HFF-Myc (cell line): ENCODE results near the gene METRNL.

Experiments
- DNase-seq: peaks from one replicate; pipeline ENCODE4 v3.0.0-alpha.2; 2011; ENCODE audit warnings: low read depth; ENCODE audit errors: extremely low read depth
- H3K4me3 ChIP-seq: replicated peaks from 2 replicates; pipeline ENCODE4 v1.5.1; 2011; ENCODE audit warnings: low read depth, mild to moderate bottlenecking, control low read depth, low read length
- TF ChIP-seq, protein P1 (sequence below): IDR thresholded peaks from 2 replicates; pipeline ENCODE4 v1.5.1; 2012; ENCODE audit warnings: mild to moderate bottlenecking, low read depth, low read length, control low read depth; ENCODE audit errors: missing control alignments

Gene METRNL

DNA sequence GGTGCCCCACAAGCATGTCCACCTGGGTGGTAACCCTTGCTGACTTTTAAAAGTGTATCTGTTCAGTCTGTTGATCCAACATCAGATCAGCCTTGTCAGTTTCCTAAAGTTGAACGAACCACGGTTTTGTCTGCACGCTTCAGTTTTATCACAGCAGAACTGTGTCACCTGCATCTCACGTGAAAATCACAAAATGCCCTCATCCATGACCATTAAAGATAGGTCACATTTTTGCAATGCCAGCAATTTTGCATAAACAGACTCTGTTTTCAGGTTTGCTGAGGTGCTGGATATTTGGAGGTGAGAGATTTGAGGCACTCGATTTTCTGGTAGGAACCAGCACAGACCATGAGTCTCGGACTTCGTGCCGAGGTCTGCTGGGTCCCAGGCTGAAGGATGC is 3.0 kb downstream of the METRNL start:
- no peak overlapping the region for H3K4me3 ChIP-seq
- TF ChIP-seq, protein P1, sequence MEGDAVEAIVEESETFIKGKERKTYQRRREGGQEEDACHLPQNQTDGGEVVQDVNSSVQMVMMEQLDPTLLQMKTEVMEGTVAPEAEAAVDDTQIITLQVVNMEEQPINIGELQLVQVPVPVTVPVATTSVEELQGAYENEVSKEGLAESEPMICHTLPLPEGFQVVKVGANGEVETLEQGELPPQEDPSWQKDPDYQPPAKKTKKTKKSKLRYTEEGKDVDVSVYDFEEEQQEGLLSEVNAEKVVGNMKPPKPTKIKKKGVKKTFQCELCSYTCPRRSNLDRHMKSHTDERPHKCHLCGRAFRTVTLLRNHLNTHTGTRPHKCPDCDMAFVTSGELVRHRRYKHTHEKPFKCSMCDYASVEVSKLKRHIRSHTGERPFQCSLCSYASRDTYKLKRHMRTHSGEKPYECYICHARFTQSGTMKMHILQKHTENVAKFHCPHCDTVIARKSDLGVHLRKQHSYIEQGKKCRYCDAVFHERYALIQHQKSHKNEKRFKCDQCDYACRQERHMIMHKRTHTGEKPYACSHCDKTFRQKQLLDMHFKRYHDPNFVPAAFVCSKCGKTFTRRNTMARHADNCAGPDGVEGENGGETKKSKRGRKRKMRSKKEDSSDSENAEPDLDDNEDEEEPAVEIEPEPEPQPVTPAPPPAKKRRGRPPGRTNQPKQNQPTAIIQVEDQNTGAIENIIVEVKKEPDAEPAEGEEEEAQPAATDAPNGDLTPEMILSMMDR: no peak
- no peak for DNase-seq

DNA sequence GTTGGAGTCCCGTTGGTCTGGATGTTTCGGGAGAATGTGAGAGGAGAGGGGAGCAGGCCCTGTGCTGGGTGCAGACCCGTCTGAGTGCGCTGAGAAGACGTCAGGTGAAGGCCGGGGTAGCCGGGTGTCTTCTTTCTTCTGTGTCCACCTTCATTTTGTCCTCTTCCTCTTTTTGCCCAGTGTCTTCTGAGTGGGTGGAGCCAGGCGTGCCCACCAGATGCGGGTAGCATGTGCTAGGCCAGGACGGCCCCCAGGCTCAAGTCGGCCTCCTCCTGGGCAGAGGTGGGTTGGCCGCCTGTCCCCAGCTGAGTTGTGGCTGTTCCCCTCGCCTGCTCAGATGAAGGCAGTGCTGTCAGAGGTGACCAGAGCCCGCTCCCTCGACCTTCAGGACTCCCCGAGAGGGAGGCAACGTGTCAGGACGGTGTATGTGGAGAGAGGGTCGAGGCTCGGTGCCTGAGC is 3.5 kb downstream of the METRNL start:
- H3K4me3 ChIP-seq: peak overlapping the region; percentile 18
- TF ChIP-seq, protein P1: no peak
- DNase-seq: no peak

DNA sequence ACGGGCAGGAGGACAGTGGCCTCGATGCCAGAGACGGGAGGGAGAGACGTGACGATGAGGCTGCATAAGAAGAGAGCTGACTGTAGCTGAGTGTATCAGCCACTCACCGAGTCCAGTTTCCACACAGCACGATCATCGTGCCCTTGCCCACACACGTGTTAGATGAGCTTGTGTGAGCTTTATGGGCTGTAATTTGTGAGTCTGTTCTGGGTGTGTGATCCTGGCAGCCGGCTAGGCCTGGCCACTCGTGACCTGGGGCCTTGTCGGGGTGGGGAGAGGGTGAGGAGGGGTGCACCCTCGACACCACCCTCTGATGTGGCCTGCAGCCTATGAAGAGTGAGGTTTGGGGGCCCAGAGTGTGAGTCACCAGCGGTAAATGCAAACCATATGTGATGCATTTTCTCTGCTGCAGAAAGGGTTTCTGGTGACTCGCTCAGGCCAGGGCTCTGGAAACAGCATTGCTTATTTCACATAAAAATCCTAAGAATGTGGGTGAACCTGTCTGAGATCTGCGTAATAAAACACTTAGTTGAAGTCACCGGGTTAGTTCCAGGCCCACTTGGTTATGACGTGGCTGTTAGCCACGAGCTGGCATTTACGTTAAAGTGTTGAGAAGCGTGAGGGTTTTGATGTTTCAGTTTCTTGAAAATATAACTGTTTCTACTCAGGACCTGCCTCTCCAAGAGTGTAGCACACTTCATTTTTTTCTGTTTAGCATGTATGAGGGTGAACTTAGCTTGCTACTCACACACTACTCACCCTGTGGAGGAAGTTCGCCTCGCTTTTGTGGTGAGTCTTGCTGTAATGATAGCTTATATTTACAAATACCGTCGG is 4.2 kb downstream of the METRNL start:
- H3K4me3 ChIP-seq: peak overlapping the region; percentile 18
- DNase-seq: peak; percentile 96

DNA sequence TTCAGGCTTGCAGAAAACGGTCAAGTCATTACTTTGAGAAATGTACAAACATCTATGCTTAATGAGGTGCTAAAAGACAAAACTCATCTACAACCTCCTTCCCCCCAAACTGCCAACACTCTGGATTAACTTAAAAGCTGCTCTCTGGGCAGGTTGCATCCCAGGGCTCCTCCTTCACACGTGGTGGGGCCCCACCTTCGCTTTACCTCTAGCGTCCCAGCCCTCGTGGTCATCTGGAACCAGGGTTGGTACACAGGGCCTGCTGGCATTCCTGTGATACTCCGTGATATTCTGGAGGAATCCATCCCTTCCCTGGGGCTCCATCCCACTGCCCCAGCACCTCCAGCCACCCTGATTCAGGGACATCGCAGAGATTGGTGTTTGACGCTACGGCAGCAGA is 4.8 kb downstream of the METRNL start:
- TF ChIP-seq, protein P1: no peak
- DNase-seq: no peak
- H3K4me3 ChIP-seq: peak overlapping the region; percentile 13

More for the DNA sequence above, 4.2 kb downstream of the METRNL start:
- TF ChIP-seq, protein P1: no peak

- DNase-seq: no peak
- H3K4me3 ChIP-seq: peak overlapping the region; percentile 13
Observed at GRCh38 chr17:83084621-83085056, 5.2 kb downstream of the METRNL start.

DNA sequence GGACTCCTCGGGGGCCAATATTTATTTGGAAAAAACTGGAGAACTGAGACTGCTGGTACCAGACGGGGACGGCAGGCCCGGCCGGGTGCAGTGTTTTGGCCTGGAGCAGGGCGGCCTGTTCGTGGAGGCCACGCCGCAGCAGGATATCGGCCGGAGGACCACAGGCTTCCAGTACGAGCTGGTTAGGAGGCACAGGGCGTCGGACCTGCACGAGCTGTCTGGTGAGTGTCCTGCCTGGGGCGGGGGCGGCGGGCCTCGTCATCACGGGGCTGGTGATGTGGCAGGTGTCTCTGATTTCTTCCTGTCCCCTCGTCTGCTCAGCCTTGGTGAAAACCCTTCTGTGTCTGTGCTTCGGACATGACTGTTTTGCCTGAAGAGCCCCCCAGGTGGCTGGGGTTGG is 5.7 kb downstream of the METRNL start:
- H3K4me3 ChIP-seq: no peak overlapping the region
- no peak for DNase-seq
- TF ChIP-seq, protein P1: no peak

More at GRCh38 chr17:83084621-83085056, 5.2 kb downstream of the METRNL start:
- TF ChIP-seq, protein P1: no peak
